Omental fat pad (tissue), 4 donors: ENCODE measurements around the gene SLC9C1. TPM values are rescaled to one million over a fixed set of nuclear protein-coding genes. Genes with fewer than 3 reads are reported as not detected.

ENCODE experiments used
- ATAC-seq: fragments of 150-250 bp; one replicate; pipeline ENCODE4 v1.9.1; 2016; ENCODE audit warnings: mild to moderate bottlenecking, moderate library complexity; ENCODE audit not compliant: low FRiP score
- DNase-seq: peaks from one replicate; pipeline ENCODE4 v3.0.0-alpha.2; 2019; ENCODE audit warnings: low spot score
- CTCF ChIP-seq, 3 donors: fragments of 450-650 bp; IDR thresholded peaks; one replicate each; pipeline ENCODE4 v1.5.1; 2016 to 2017; ENCODE audit warnings: antibody characterized with exemption in 3 of 3, mild to moderate bottlenecking in 3 of 3, moderate library complexity in 2 of 3
- total RNA-seq, 4 donors: library from RNA; depleted of rRNA; stranded (reverse); fragments of >200 nt; gene quantifications; one replicate each; pipeline ENCODE4 v1.1.0, GENCODE V29; 2016

Gene SLC9C1
- total RNA-seq, 4 donors from 2014 or later = 0.19 to 1.9 (median 1.1) TPM

- no peak for TF ChIP-seq CTCF (IDR thresholded peaks at IDR 0.05)
- ATAC-seq = no peak
- no peak for DNase-seq
Measured at GRCh38 chr3:112117415-112117814, 176.6 kb downstream of the SLC9C1 start.

GRCh38 chr3:112116748-112117186 is 177.2 kb downstream of the SLC9C1 start:
- no peak for TF ChIP-seq CTCF (IDR thresholded peaks at IDR 0.05)
- DNase-seq (no peak), ATAC-seq (no peak)

- ATAC-seq (no peak), DNase-seq (no peak)
- no peak for TF ChIP-seq CTCF (IDR thresholded peaks at IDR 0.05)
Measured at GRCh38 chr3:112115806-112116383, 178.1 kb downstream of the SLC9C1 start.

GRCh38 chr3:112115161-112115739 is 178.8 kb downstream of the SLC9C1 start:
- ATAC-seq (no peak), DNase-seq (no peak)
- TF ChIP-seq CTCF (IDR thresholded peaks at IDR 0.05) = no peak

GRCh38 chr3:112114576-112115160 is 179.3 kb downstream of the SLC9C1 start:
- DNase-seq (no peak), ATAC-seq (no peak)
- no peak for TF ChIP-seq CTCF (IDR thresholded peaks at IDR 0.05)

- ATAC-seq (peak; percentile 48), DNase-seq (no peak)
- no peak for TF ChIP-seq CTCF (IDR thresholded peaks at IDR 0.05)
Measured at GRCh38 chr3:112111785-112112402, 182.1 kb downstream of the SLC9C1 start.
